GM13976 (cell line): Measurements from ENCODE around the gene TMEM108.

Experiments used
- DNase-seq: peaks from one replicate; pipeline ENCODE4 v3.0.0; 2012; ENCODE audit warnings: low spot score
- CTCF ChIP-seq: IDR thresholded peaks from 2 replicates; pipeline ENCODE4 v1.5.1; 2012; ENCODE audit warnings: borderline replicate concordance, mild to moderate bottlenecking; ENCODE audit not compliant: insufficient read depth; ENCODE audit errors: extremely low read depth, missing control alignments, control extremely low read depth
- in situ Hi-C: fragments of 300-500 bp; cut with MboI; formaldehyde crosslinking; loops from one replicate; pipeline ENCODE4 v1.12.0; 2022; ENCODE audit warnings: low sequenced_read_pairs, mixed read lengths, inconsistent platforms; ENCODE audit not compliant: unreplicated experiment

Gene TMEM108

DNA sequence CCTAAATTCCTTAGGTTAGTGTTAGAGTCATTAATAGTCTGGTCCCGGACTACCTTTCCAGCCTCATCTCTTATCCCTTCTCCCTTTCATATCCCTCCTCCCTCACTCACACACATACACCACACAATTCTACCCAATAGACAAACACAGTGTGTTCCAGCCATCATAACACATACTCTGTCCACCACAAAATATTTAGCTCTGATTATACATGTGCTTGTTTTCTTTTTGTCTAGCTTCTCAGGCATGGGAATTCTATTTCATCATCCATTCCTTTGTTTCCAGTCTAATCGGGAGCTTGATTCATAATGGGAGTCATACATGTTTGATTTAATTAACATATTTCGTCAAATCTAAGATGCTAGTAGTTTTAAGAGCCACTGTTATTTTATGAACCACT, 199.8 kb downstream of the TMEM108 start:
- no peak for TF ChIP-seq CTCF
- in situ Hi-C loops, result no loop called here
- DNase-seq, result no peak

DNA sequence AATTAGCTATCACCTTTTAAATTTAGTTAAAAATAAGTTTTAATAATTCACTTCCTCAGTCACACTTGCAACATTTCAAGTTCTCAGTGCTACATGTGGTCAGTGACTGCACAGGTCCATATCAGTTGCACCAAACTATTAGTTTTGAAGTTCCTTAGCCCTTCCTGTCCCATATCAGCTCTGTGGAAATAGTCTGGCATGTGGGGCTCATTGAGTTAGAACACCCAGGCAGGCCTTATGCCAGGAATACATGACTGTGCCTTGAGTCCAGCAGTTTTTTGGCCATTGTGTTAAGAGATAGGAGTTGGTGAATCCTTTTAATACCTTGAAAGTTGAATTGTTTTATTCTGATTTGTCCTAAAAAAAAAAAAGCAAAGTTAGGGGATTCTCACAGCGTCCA, 207.9 kb downstream of the TMEM108 start:
- in situ Hi-C loops, result no loop called here
- DNase-seq, result no peak
- TF ChIP-seq CTCF, result no peak

- TF ChIP-seq CTCF, result no peak
- no peak for DNase-seq
- in situ Hi-C loops, result no loop called here
Measured at GRCh38 chr3:133246773-133247172, 208.6 kb downstream of the TMEM108 start.

DNA sequence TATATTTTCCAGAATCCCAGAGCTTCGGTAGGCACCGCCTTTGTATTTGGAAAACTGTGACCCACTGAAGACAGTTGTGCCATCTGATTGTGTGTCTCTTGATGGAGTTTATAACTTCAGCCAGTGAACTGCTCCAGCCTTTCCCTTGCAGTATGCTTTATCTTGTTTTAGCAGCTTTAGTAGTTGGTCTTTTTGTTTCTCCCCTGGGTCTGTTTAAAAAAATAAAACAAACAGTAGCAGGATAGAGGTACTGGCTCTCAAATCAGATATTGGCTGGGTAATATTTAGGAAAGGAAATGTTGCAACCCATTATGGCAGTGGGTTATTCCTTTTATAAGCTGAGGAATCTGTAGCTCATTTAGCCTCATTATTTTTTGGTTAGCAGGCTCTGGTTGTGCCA, 210.2 kb downstream of the TMEM108 start:
- no peak for DNase-seq
- TF ChIP-seq CTCF, result no peak
- in situ Hi-C loops, result no loop called here

DNA sequence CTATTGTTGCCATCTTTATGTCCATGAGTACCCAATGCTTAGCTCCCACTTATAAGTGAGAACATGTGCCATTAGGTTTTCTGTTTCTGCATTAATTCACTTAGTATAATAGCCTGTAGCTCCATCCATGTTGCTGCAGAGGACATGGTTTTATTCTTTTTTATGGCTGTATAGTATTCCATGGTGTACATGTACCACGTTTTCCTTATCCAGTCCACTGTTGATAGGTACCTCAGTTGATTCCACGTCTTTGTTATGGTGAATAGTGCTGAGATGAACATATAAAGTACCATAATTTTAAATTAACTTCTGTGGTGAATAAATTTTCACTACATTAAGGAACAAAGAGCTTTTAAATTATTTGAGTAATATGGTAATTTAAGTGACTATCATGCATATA, 211.3 kb downstream of the TMEM108 start:
- no peak for TF ChIP-seq CTCF
- in situ Hi-C loops, result no loop called here
- no peak for DNase-seq

GRCh38 chr3:133254151-133254550, 216.0 kb downstream of the TMEM108 start:
- no peak for TF ChIP-seq CTCF
- DNase-seq, result no peak
- in situ Hi-C loops, result no loop called here

DNA sequence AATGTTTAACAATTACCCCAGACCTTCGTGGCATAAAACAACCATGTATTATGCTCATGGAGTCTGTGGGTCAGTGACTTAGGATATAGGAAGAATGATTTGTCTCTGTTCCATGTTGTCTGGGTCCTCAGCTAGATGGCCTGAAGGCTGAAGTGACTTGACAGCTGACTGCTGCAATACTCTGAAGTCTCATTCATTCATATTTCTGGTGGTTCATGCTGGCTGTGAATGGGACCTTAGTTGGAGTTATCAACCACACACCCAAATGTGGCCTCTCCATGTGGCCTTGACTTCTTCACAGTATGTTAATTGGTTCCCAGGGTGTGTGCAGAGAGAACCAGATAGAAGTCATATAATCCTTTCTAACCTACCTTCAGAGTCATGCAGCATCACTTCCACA, 216.5 kb downstream of the TMEM108 start:
- no peak for DNase-seq
- no peak for TF ChIP-seq CTCF
- in situ Hi-C loops, result no loop called here
